HEK293 (cell line): ENCODE data around the gene NTN3.

Experiments used
- YY1 ChIP-seq: fragments of 450-650 bp; formaldehyde crosslinking; IDR thresholded peaks from 2 replicates; pipeline ENCODE4 v1.5.1; 2018; ENCODE audit warnings: missing biosample characterization, missing genetic modification characterization
- ZBTB7A ChIP-seq: fragments of 450-650 bp; formaldehyde crosslinking; IDR thresholded peaks from 2 replicates; pipeline ENCODE4 v1.5.1; 2016; ENCODE audit warnings: low read depth, missing biosample characterization, missing genetic modification characterization
- ZNF121 ChIP-seq: fragments of 450-650 bp; formaldehyde crosslinking; IDR thresholded peaks from 2 replicates; pipeline ENCODE4 v1.5.1; 2016; ENCODE audit warnings: missing biosample characterization, missing genetic modification characterization
- ZNF610 ChIP-seq: fragments of 450-650 bp; formaldehyde crosslinking; IDR thresholded peaks from 2 replicates; pipeline ENCODE4 v1.5.1; 2016; ENCODE audit warnings: missing biosample characterization, missing genetic modification characterization, borderline replicate concordance
- TF ChIP-seq, protein P1 (sequence below): IDR thresholded peaks from 2 replicates; pipeline ENCODE4 v1.6.1; 2011; ENCODE audit warnings: mild to moderate bottlenecking, low read depth, low read length, borderline replicate concordance
- TF ChIP-seq, protein P2 (sequence below): fragments of 450-650 bp; formaldehyde crosslinking; IDR thresholded peaks from 2 replicates; pipeline ENCODE4 v1.5.1; 2016; ENCODE audit warnings: missing biosample characterization, missing genetic modification characterization
- TF ChIP-seq, protein P3 (sequence below): fragments of 450-650 bp; formaldehyde crosslinking; IDR thresholded peaks from 2 replicates; pipeline ENCODE4 v1.5.1; 2016; ENCODE audit warnings: missing biosample characterization, missing genetic modification characterization

DNA sequence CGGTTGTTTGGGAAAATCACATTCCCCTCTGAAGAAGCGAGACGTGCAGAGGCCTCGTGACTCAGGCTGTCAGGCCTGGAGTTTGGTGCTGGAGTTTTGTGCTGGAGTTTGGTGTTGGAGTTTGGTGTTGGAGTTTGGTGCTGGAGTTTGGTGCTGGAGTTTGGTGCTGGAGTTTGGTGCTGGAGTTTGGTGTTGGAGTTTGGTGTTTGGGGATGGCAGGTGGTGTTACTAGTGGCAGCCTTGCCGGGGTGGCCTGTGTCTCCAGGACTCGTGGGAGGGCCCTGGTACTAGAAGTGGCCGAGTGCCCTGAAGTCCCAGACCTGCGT lies 16.4 kb downstream of the NTN3 start:
- no peak for TF ChIP-seq ZBTB7A
- no peak for TF ChIP-seq ZNF610 (tag by site-specific recombination)
- TF ChIP-seq, protein P1, sequence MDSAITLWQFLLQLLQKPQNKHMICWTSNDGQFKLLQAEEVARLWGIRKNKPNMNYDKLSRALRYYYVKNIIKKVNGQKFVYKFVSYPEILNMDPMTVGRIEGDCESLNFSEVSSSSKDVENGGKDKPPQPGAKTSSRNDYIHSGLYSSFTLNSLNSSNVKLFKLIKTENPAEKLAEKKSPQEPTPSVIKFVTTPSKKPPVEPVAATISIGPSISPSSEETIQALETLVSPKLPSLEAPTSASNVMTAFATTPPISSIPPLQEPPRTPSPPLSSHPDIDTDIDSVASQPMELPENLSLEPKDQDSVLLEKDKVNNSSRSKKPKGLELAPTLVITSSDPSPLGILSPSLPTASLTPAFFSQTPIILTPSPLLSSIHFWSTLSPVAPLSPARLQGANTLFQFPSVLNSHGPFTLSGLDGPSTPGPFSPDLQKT, result no peak
- TF ChIP-seq, protein P2, sequence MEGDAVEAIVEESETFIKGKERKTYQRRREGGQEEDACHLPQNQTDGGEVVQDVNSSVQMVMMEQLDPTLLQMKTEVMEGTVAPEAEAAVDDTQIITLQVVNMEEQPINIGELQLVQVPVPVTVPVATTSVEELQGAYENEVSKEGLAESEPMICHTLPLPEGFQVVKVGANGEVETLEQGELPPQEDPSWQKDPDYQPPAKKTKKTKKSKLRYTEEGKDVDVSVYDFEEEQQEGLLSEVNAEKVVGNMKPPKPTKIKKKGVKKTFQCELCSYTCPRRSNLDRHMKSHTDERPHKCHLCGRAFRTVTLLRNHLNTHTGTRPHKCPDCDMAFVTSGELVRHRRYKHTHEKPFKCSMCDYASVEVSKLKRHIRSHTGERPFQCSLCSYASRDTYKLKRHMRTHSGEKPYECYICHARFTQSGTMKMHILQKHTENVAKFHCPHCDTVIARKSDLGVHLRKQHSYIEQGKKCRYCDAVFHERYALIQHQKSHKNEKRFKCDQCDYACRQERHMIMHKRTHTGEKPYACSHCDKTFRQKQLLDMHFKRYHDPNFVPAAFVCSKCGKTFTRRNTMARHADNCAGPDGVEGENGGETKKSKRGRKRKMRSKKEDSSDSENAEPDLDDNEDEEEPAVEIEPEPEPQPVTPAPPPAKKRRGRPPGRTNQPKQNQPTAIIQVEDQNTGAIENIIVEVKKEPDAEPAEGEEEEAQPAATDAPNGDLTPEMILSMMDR, result no peak
- TF ChIP-seq YY1 (tag by site-specific recombination), result no peak
- TF ChIP-seq, protein P3, sequence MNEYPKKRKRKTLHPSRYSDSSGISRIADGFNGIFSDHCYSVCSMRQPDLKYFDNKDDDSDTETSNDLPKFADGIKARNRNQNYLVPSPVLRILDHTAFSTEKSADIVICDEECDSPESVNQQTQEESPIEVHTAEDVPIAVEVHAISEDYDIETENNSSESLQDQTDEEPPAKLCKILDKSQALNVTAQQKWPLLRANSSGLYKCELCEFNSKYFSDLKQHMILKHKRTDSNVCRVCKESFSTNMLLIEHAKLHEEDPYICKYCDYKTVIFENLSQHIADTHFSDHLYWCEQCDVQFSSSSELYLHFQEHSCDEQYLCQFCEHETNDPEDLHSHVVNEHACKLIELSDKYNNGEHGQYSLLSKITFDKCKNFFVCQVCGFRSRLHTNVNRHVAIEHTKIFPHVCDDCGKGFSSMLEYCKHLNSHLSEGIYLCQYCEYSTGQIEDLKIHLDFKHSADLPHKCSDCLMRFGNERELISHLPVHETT (tag by site-specific recombination), result no peak
- TF ChIP-seq ZNF121 (tag by site-specific recombination), result no peak
